HL-60 (cell line): ENCODE measurements around the gene ADAM15.

Source experiments
- DNase-seq, 2 experiments: peaks; one replicate each; pipeline ENCODE4 v3.0.0-alpha.2; 2010 to 2020; ENCODE audit warnings: low read depth in 1 of 2, low spot score in 1 of 2
- H3K27ac ChIP-seq: fragments of 250-450 bp; sonication (Bioruptor Pico); replicated peaks from 2 replicates; pipeline ENCODE4 v1.5.1; 2020; ENCODE audit warnings: mild to moderate bottlenecking, moderate library complexity
- H3K27me3 ChIP-seq: fragments of 250-450 bp; sonication (Bioruptor Pico); 2 replicates; pipeline ENCODE4 v1.5.1; 2021; ENCODE audit warnings: mild to moderate bottlenecking, moderate library complexity; ENCODE audit not compliant: insufficient read depth, poor library complexity, severe bottlenecking
- H3K4me3 ChIP-seq: replicated peaks from 2 replicates; pipeline ENCODE4 v1.5.1; 2011; ENCODE audit warnings: mild to moderate bottlenecking, control low read depth, low read length; ENCODE audit not compliant: insufficient read depth
- CTCF ChIP-seq: IDR thresholded peaks from one replicate; pipeline ENCODE4 v1.5.1; 2011; ENCODE audit warnings: low read length, control low read depth, inconsistent platforms; ENCODE audit not compliant: insufficient read depth
- GABPA ChIP-seq: IDR thresholded peaks from 2 replicates; pipeline ENCODE4 v1.6.1; 2012; ENCODE audit warnings: low read depth
- POLR2AphosphoS5 ChIP-seq: IDR thresholded peaks from 2 replicates; pipeline ENCODE4 v1.6.1; 2012; ENCODE audit warnings: low read depth
- SPI1 ChIP-seq: IDR thresholded peaks from 2 replicates; pipeline ENCODE4 v1.6.1; 2012; ENCODE audit warnings: low read depth, mild to moderate bottlenecking, borderline replicate concordance
- TF ChIP-seq, protein P1 (sequence below): IDR thresholded peaks from 2 replicates; pipeline ENCODE4 v1.6.1; 2012; ENCODE audit warnings: low read depth; ENCODE audit not compliant: insufficient replicate concordance

The ADAM15 gene

DNA sequence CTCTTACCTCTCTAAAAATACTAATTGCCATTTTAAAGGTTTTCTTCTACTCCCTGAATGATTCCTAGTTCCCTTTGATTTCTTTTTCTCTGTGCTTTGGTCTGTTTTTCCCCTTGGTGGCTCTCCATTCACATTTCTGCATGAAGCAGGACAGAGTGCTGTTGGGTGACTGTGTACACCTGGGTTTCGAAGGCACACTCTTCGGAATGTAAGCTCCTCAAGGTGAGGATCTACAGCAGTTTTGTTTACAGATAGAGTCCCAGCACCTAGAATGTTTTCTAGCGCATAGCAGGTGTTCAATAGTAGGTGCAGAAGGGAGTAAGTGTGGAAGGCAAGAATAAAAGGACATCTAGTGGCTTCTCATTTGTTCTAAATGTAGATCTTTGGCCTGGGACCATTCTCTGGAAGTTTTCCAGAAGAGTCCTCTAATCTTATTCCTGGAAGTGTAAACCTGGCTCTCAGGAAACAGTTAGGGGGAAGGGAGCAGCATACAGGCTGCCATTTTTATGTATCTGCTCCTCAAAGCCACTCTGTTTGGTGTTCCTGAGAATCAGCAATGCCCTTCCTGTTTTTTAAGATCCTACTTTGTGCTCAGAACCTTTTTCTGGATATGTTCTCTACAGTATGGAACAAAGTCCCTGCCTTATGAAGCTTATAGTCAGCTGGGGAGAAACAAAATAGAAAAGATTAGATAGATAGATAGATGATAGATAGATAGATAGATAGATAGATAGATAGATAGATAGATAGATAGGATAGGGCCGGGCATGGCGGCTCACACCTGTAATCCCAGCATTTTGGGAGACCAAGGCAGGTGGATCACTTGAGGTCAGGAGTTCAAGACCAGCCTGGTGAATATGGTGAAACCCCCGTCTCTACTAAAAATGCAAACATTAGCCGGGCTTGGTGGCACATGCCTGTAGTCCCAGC is 53.8 kb downstream of the ADAM15 start:
- Histone ChIP-seq H3K4me3 (no peak overlapping the region), H3K27me3 (no peaks in the 10 kb centered on the region), H3K27ac (no peak overlapping the region)
- TF ChIP-seq, protein P1, sequence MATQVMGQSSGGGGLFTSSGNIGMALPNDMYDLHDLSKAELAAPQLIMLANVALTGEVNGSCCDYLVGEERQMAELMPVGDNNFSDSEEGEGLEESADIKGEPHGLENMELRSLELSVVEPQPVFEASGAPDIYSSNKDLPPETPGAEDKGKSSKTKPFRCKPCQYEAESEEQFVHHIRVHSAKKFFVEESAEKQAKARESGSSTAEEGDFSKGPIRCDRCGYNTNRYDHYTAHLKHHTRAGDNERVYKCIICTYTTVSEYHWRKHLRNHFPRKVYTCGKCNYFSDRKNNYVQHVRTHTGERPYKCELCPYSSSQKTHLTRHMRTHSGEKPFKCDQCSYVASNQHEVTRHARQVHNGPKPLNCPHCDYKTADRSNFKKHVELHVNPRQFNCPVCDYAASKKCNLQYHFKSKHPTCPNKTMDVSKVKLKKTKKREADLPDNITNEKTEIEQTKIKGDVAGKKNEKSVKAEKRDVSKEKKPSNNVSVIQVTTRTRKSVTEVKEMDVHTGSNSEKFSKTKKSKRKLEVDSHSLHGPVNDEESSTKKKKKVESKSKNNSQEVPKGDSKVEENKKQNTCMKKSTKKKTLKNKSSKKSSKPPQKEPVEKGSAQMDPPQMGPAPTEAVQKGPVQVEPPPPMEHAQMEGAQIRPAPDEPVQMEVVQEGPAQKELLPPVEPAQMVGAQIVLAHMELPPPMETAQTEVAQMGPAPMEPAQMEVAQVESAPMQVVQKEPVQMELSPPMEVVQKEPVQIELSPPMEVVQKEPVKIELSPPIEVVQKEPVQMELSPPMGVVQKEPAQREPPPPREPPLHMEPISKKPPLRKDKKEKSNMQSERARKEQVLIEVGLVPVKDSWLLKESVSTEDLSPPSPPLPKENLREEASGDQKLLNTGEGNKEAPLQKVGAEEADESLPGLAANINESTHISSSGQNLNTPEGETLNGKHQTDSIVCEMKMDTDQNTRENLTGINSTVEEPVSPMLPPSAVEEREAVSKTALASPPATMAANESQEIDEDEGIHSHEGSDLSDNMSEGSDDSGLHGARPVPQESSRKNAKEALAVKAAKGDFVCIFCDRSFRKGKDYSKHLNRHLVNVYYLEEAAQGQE, result no peak
- TF ChIP-seq SPI1 (no peak), GABPA (no peak), POLR2AphosphoS5 (no peak), CTCF (no peak)
- DNase-seq, result no peak

DNA sequence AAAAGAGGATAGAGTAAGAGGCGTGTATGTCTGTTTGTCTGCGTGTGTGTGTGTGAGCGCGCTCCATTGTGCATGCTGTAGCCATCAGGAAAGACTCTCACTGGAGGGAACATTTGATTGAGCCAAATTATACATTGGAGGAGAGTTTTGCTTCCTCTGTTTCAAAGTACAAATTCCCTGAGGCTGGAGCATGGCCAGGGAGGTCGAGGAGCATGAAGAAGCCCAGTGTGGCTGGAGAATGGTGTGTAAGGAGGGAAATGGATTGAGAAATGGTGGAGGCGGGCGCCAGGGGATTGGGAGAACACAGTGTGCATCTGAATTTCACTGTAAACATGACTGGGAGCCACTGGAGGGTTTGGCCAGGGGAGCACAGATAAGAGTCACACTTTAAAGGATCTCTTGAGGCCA is 54.5 kb downstream of the ADAM15 start:
- Histone ChIP-seq H3K4me3 (no peak overlapping the region), H3K27me3 (no peaks in the 10 kb centered on the region), H3K27ac (no peak overlapping the region)
- no peak for DNase-seq
- TF ChIP-seq GABPA (no peak), POLR2AphosphoS5 (no peak), SPI1 (no peak), CTCF (no peak)
- TF ChIP-seq, protein P1, result no peak

DNA sequence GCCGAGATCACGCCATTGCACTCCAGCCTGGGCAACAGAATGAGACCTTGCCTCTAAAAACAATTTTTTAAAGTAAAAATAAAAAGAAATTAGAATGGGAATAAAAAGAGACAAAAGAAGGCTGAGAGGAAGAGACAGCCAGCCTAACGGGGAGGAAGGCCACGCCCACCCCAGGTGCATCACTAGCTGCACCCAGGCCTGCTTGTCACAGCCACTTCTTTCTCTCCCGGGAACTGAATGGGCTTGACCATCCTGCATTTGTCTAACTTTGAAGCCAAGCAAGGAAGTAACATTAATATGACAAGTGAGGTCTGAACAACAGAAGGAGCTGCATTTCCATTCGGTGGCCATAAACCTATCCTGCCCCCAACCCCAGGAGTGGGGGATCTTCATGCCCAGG is 55.7 kb downstream of the ADAM15 start:
- no peak for TF ChIP-seq GABPA
- TF ChIP-seq CTCF, result no peak
- no peak for TF ChIP-seq SPI1
- no peak for TF ChIP-seq POLR2AphosphoS5
- TF ChIP-seq, protein P1, result no peak
- H3K27ac ChIP-seq, result no peak overlapping the region
- no peak overlapping the region for H3K4me3 ChIP-seq
- DNase-seq, result no peak
- no peaks in the 10 kb centered on the region for H3K27me3 ChIP-seq
